ENCODE measurements around the gene MBD3. TPM values are rescaled to one million over a fixed set of nuclear protein-coding genes. Genes with fewer than 3 reads are reported as not detected.

The MBD3 gene
- total RNA-seq, 2 experiments from 2014 or later, result 67.7 to 71.4 TPM

DNA sequence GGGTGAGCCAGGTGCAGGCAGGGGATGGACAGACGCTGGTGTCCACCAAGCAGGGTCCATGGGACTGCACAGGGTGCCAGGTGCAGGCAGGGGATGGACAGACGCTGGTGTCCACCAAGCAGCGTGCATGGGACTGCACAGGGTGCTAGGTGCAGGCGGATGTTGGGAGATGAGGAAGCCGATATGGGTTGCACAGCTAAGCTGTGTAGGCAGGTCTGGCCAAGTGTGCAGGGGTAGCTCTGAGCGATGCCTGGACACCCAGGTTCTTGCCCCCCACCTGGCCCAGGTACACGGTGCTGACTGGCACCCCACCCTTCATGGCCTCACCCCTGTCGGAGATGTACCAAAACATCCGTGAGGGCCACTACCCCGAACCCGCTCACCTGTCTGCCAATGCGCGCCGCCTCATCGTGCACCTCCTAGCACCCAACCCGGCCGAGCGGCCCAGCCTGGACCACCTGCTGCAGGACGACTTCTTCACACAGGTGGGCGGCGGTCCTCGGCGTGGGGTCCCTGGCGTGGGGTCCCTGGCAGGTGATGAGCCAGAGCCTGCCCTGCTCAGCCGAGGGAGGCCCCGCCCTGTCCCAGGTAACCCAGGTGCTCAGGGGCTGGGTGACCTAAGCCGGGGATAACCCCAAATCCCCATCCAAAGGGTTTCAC lies 64.9 kb downstream of the MBD3 start:
- H3K4me3 Mint-ChIP-seq, result no peak overlapping the region
- ChIA-PET CTCF (interaction anchor here (0.7 kb wide), 1 partner anchor 309 kb away, joined by 4 read pairs; no protein-coding TSS in a partner anchor), POLR2A (no interaction called here)
- H3K9me3 Mint-ChIP-seq, result no peaks in the 10 kb centered on the region
- peaks cover 42% of the 10 kb centered on the region for H3K27me3 Mint-ChIP-seq
- no peak for DNase-seq
- no peak overlapping the region for H3K27ac Mint-ChIP-seq
- no peaks in the 10 kb centered on the region for H3K36me3 Mint-ChIP-seq
- intact Hi-C loops (cut with micrococcal nuclease), result no loop called here
- peaks cover 7% of the 10 kb centered on the region for H3K4me1 Mint-ChIP-seq (ENCODE audit: low read depth)

- Mint-ChIP-seq H3K27ac (no peak overlapping the region), H3K4me3 (no peak overlapping the region), H3K36me3 (no peaks in the 10 kb centered on the region), H3K4me1 (ENCODE audit: low read depth) (peaks cover 7% of the 10 kb centered on the region), H3K27me3 (peaks cover 42% of the 10 kb centered on the region), H3K9me3 (no peaks in the 10 kb centered on the region)
- DNase-seq, result no peak
- CTCF ChIA-PET, result interaction anchor here (0.7 kb wide), 1 partner anchor 310 kb away, joined by 4 read pairs; no protein-coding TSS in a partner anchor
- intact Hi-C loops (cut with micrococcal nuclease), result no loop called here
- POLR2A ChIA-PET, result no interaction called here
Measured at GRCh38 chr19:1526979-1527649, 65.6 kb downstream of the MBD3 start.

DNA sequence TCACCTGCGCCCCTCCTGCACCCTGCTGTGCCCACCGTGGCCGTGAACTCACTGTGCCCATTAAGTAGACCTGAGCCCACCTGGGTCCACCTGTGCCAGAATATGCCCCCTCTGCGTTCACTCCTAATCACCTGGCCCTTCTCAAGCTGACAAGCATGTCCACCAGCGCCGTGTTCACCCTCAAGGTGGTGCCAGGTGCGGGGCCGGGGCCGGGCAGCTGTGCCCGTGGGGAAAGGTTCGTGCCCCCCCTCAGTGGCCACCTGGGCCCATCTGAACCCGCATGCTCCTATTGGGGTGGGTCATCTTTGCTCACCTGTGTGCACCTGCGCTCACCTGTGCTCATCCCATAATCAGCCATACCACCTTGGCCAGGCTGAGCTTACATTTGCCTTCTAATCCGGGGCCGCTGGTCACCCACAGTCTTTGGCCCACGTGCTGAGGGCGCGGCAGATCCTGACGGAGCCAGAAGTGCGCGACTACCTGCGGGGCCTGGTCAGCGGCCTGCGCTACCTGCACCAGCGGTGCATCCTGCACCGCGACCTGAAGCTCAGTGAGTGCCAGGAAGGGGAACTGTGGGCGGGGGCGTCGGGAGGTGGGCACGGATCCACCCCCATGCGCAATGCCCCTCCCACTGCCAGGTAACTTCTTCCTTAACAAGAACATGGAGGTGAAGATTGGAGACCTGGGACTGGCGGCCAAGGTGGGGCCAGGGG lies 66.4 kb downstream of the MBD3 start:
- H3K27me3 Mint-ChIP-seq, result peaks cover 40% of the 10 kb centered on the region
- CTCF ChIA-PET, result no interaction called here
- H3K4me3 Mint-ChIP-seq, result no peak overlapping the region
- no peaks in the 10 kb centered on the region for H3K9me3 Mint-ChIP-seq
- no peak for DNase-seq
- peaks cover 7% of the 10 kb centered on the region for H3K4me1 Mint-ChIP-seq (ENCODE audit: low read depth)
- no peaks in the 10 kb centered on the region for H3K36me3 Mint-ChIP-seq
- POLR2A ChIA-PET, result no interaction called here
- no peak overlapping the region for H3K27ac Mint-ChIP-seq
- intact Hi-C loops (cut with micrococcal nuclease), result no loop called here

DNA sequence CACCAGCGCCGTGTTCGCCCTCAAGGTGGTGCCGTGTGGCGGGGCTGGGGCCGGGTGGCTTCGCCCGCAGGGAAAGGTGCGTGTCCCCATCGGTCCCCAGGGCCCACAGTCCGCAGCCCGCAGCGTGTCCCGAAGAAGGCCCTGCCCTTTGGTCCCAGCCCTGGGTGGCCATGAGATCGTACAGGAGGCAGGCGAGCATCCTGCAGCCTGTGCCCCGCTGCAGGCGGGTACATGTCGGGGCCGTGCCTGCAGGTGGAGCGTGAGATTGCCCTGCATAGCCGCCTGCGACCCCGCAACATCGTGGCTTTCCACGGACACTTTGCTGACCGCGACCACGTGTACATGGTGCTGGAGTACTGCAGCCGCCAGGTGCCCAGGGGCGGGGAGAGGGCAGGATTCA lies 67.3 kb downstream of the MBD3 start:
- peaks cover 7% of the 10 kb centered on the region for H3K4me1 Mint-ChIP-seq (ENCODE audit: low read depth)
- no peak for DNase-seq
- no peak overlapping the region for H3K27ac Mint-ChIP-seq
- peaks cover 40% of the 10 kb centered on the region for H3K27me3 Mint-ChIP-seq
- no peak overlapping the region for H3K4me3 Mint-ChIP-seq
- no peaks in the 10 kb centered on the region for H3K9me3 Mint-ChIP-seq
- ChIA-PET POLR2A (no interaction called here), CTCF (no interaction called here)
- H3K36me3 Mint-ChIP-seq, result no peaks in the 10 kb centered on the region
- intact Hi-C loops (cut with micrococcal nuclease), result no loop called here

DNA sequence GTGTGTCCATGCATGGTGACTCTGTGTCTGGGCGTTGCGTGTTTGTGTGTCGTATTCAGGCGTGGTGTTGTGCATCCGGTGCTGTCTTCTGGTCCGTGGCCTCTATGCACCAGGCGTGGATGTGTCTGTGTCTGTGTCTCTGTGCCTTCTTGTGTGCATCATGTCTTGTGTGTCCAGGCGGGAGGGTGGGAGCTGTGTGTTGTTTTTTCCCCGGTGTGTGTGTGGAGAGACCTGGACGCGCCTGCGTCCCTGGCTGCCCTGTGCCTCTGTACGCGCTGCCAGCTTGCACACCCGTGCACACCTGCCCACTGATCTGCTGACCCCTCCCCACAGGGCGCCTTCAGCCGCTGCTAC lies 67.7 kb downstream of the MBD3 start:
- ChIA-PET POLR2A (no interaction called here), CTCF (no interaction called here)
- Mint-ChIP-seq H3K36me3 (no peaks in the 10 kb centered on the region), H3K4me1 (ENCODE audit: low read depth) (peaks cover 7% of the 10 kb centered on the region), H3K27me3 (peaks cover 38% of the 10 kb centered on the region), H3K9me3 (no peaks in the 10 kb centered on the region), H3K4me3 (no peak overlapping the region), H3K27ac (no peak overlapping the region)
- intact Hi-C loops (cut with micrococcal nuclease), result no loop called here
- DNase-seq, result no peak

DNA sequence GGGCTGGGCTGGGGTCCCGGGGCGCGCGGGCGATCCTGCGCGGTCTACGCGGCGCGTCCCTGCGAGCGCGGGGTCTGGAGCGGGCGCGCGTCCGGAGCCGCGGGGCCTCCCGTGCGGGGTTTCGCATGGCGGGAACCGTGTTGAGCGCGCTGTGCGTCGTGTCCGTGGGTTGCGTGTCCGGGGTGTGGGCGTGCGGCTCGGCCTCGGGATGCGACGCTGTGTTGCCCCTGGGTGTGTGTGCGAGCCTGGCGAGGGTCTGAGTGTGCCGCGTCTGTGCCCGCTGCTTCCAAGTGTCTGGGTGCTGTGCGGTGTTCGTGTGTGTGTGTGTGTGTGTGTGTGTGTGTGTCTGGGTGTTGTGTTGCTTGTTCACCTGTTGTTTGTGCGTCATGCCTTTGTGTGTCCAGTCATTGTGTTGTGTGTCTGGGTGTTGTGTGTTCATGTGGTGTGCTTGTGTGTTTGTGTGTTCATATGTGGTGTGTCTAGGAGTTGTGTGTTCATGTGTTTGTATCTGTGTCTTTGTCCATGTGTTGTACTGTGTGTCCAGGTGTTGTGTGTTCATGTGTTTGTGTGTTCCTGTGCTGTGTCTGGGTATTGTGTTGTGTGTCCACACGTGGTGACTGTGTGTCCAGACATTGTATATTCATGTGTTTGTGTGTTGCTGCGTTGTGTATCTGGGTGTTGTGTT lies 68.2 kb downstream of the MBD3 start:
- Mint-ChIP-seq H3K27me3 (peaks cover 37% of the 10 kb centered on the region), H3K4me3 (no peak overlapping the region), H3K27ac (no peak overlapping the region), H3K4me1 (ENCODE audit: low read depth) (peaks cover 7% of the 10 kb centered on the region), H3K36me3 (no peaks in the 10 kb centered on the region), H3K9me3 (no peaks in the 10 kb centered on the region)
- POLR2A ChIA-PET, result no interaction called here
- CTCF ChIA-PET, result no interaction called here
- intact Hi-C loops (cut with micrococcal nuclease), result no loop called here
- no peak for DNase-seq

Other genes with a start within 250 kb of the MBD3 start
- 100 to 1,000 TPM; 117 to 119 TPM for gene NDUFS7, start 209.0 kb downstream of the MBD3 start, total RNA-seq
- gene GAMT, start 191.3 kb downstream of the MBD3 start, total RNA-seq, result 10 to 100 TPM; 21.0 to 21.1 TPM
- gene DAZAP1, start 185.3 kb downstream of the MBD3 start, total RNA-seq, result 100 to 1,000 TPM; 226 to 242 TPM
- gene RPS15, start 154.5 kb downstream of the MBD3 start, total RNA-seq, result 1,000 to 10,000 TPM; 1,642 to 1,717 TPM
- under 1 TPM; 0.07 to 0.15 TPM for gene APC2, start 142.7 kb downstream of the MBD3 start, total RNA-seq
- gene C19orf25, start 113.7 kb downstream of the MBD3 start, total RNA-seq, result 10 to 100 TPM; 24.4 to 26.9 TPM
- gene PCSK4, start 102.5 kb downstream of the MBD3 start, total RNA-seq, result 1 to 10 TPM; 1.5 to 2.7 TPM
- 1 to 10 TPM; 1.8 to 1.9 TPM for gene REEP6, start 101.7 kb downstream of the MBD3 start, total RNA-seq
- 1 to 10 TPM; 1.9 to 3.7 TPM for gene ADAMTSL5, start 79.8 kb downstream of the MBD3 start, total RNA-seq
- not detected for gene PLK5, start 68.8 kb downstream of the MBD3 start, total RNA-seq
- 1 to 10 TPM; 6.0 to 6.1 TPM for gene MEX3D, start 24.5 kb downstream of the MBD3 start, total RNA-seq
- 100 to 1,000 TPM; 266 to 277 TPM for gene UQCR11, start 12.6 kb upstream of the MBD3 start, total RNA-seq
- gene TCF3, start 59.8 kb upstream of the MBD3 start, total RNA-seq, result 10 to 100 TPM; 88.9 to 95.5 TPM
- not detected for gene ONECUT3, start 160.6 kb upstream of the MBD3 start, total RNA-seq
- gene ATP8B3, start 219.4 kb upstream of the MBD3 start, total RNA-seq, result 1 to 10 TPM; 9.6 to 10.0 TPM